ENCODE measurements around the gene MTRR.
"Not testable (repeated sequence)": the region's sequence is repeated elsewhere in the genome, so short reads cannot be mapped to it uniquely, and the experiment has no call there.

Gene MTRR

GRCh38 chr5:7897014-7897600 is 28.2 kb downstream of the MTRR start:
- peak in 1 of 3 donors; percentile 17 for DNase-seq (ENCODE audit: low read depth in 3 of 3)

GRCh38 chr5:7902201-7902600 is 33.3 kb downstream of the MTRR start:
- DNase-seq (ENCODE audit: low read depth in 3 of 3) = no peak

- no peak for DNase-seq (ENCODE audit: low read depth in 3 of 3)
Observed at GRCh38 chr5:7902666-7903625, 34.0 kb downstream of the MTRR start.

GRCh38 chr5:7904170-7904569 is 35.2 kb downstream of the MTRR start:
- DNase-seq (ENCODE audit: low read depth in 3 of 3) = no peak

- DNase-seq (ENCODE audit: low read depth in 3 of 3) = no peak
Observed at GRCh38 chr5:7907612-7908011, 38.7 kb downstream of the MTRR start.

GRCh38 chr5:7908317-7908716 is 39.4 kb downstream of the MTRR start:
- DNase-seq (ENCODE audit: low read depth in 3 of 3) = no peak

- no peak for DNase-seq (ENCODE audit: low read depth in 3 of 3)
Observed at GRCh38 chr5:7910738-7911428, 41.9 kb downstream of the MTRR start.

GRCh38 chr5:7911429-7911771 is 42.5 kb downstream of the MTRR start:
- DNase-seq (ENCODE audit: low read depth in 3 of 3) = not testable (repeated sequence)

GRCh38 chr5:7916171-7916804 is 47.3 kb downstream of the MTRR start:
- DNase-seq (ENCODE audit: low read depth in 3 of 3) = no peak

GRCh38 chr5:7917130-7918123 is 48.5 kb downstream of the MTRR start:
- no peak for DNase-seq (ENCODE audit: low read depth in 3 of 3)

GRCh38 chr5:7925961-7926695 is 57.2 kb downstream of the MTRR start:
- no peak for DNase-seq (ENCODE audit: low read depth in 3 of 3)

GRCh38 chr5:7926720-7927119 is 57.8 kb downstream of the MTRR start:
- DNase-seq (ENCODE audit: low read depth in 3 of 3) = no peak

- peak in 2 of 3 donors; percentile 4 to 36 for DNase-seq (ENCODE audit: low read depth in 3 of 3)
Observed at GRCh38 chr5:7927466-7928375, 58.8 kb downstream of the MTRR start.

GRCh38 chr5:7930011-7930410 is 61.1 kb downstream of the MTRR start:
- no peak for DNase-seq (ENCODE audit: low read depth in 3 of 3)

GRCh38 chr5:7941692-7942091 is 72.7 kb downstream of the MTRR start:
- DNase-seq (ENCODE audit: low read depth in 3 of 3) = no peak

- no peak for DNase-seq (ENCODE audit: low read depth in 3 of 3)
Observed at GRCh38 chr5:7947301-7947700, 78.4 kb downstream of the MTRR start.

All from stimulated activated CD4-positive, alpha-beta T cell treated with anti-CD3 and anti-CD28 coated beads, TNF-alpha, amount 100 ng/mL, for 48 hours (primary cell).